HG02763 (cell line): ENCODE results near the gene RNF6.
"Not testable (repeated sequence)": the region's sequence is repeated elsewhere in the genome, so short reads cannot be mapped to it uniquely, and the experiment has no call there.

ENCODE experiments used
- ATAC-seq: cut with Tn5 transposase; IDR thresholded peaks from one replicate; pipeline ENCODE4 v1.9.1; 2021; ENCODE audit warnings: mild to moderate bottlenecking, moderate library complexity; ENCODE audit not compliant: unreplicated experiment

Gene RNF6

DNA sequence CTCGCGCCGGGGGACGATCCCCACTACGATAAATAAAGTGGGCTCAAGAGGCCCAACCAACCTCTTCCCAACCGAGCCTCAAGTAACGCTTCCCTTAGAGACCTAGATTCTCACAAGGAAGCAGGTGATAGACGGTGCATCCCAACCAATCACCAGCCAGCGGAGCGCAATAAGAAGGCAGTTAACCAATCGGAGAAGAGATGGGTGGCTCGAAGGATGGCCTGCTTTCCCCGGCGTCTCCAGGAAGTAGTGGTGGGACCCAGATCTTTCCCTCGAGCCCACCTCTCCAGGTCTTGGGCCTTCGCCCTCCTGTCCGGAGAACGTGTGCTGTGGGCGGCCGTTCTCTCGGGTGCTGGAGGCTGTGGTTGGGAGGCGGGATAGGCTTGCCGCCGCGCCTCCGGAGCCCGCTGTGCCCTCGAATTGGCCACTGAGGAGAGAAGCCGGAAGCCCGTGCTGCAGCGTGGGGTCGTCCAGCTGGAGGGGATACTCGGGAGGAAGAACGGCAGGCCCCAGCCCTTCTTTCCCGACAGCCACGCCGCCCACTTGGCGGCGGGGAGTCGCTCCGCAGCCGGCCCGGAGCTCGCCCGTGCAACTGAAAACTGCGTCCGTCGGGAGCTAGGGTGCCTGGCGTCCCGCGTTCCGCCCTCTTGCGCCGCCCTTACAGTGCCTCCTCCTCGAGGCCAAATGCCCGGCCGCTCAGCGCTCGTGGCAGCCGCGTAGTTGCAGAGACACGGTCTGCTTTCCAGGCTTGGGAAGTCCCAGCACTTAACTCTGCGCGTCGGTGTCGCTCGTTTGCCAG is at the start of gene RNF6:
RNF6 (minus strand) TSS at position 594 of the 799 bp plus-strand sequence. CDS start 2,665 bp downstream, outside the sequence.
- ATAC-seq, result peak; percentile 98

DNA sequence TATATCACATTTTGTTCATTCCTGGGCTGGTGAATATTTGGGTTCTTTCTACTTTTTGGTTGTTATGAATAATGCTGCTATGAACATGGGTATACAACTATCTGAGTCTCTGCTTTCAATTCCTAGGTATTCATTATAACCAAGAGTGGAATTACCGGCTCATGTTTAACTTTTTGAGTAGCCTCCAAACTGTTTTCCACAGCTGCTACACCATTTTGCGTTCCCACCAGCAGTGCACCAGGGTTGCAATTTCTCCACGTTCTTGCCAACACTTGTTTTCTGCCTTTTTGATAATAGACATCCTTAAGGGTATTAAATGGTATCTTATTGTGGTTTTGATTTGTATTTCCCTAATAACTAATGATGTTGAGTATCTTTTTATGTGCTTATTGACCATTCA is 48.6 kb upstream of the RNF6 start:
- no peak for ATAC-seq

DNA sequence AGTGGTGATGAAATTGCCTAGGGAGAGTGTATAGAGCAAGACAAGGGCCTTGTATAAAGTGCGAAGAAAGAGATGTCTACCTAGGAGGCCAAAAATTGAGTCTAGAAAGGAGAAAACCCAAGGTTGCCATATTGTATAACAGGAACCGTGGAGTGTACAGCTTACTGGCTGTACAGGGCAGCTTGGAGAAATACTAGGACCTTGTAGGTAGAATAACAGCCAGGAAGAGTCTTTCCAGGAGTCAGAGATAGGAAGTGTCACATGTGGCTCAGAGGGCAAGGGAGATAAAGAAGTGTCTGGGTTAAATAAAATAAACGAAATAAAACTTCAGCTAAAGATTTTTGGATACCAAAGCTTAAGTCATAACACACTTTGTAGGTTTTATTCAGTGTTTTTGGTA is 44.2 kb upstream of the RNF6 start:
- ATAC-seq, result no peak

DNA sequence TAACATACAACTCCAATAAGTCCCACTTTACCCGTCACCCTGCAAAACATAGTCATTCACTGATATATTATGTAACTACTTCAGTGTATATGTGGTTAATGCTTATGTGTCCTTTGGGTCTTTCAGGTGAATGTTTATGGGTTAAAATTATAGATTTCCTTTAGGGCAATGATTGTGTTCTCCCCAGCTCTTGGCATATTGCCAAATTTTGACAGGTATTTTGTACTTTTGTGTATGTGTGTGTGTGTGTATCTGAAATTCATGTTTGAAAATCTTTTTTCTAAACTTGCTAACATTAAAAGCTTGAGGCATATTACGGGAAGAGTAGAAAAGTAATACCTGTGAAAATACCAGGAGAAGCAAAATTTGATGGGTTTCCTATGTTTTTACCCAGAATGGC is 40.0 kb upstream of the RNF6 start:
- ATAC-seq, result no peak

DNA sequence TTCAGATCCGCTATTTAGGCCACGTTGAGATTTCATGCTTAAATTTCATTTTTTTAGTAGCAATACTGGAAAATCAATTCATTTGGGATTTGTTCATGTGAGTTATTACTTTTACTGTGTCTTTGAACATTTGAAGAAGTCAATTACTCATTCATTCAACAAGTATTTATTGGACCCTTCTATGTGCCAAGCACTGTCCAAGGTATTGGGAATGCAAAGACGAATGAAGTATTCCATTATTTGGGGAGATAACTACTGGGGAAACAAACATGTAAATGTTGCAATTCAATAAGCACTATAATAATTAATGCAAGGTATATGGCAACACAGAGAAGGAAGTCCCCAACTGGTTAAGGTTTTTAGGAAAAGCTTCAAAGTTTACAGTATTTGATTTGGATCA is 37.5 kb upstream of the RNF6 start:
- no peak for ATAC-seq

DNA sequence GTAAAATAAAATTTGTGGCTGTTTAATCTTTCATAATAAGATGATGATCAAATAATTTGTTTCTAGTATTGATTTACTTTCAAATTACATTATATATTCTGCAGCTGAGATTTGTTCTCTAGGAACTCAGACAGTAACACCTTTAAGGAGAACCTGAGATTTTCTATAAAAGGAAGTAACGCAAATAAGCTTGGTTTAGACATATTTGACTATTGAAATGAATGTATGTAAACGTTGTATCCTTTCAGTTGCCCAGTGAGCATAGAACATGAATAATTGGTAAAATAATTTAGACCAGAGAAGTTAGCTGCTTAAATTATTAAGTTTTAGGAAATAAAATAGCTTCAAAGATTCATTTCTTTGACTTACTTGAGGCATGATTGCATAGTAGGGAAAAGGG is 34.9 kb upstream of the RNF6 start:
- ATAC-seq, result no peak

DNA sequence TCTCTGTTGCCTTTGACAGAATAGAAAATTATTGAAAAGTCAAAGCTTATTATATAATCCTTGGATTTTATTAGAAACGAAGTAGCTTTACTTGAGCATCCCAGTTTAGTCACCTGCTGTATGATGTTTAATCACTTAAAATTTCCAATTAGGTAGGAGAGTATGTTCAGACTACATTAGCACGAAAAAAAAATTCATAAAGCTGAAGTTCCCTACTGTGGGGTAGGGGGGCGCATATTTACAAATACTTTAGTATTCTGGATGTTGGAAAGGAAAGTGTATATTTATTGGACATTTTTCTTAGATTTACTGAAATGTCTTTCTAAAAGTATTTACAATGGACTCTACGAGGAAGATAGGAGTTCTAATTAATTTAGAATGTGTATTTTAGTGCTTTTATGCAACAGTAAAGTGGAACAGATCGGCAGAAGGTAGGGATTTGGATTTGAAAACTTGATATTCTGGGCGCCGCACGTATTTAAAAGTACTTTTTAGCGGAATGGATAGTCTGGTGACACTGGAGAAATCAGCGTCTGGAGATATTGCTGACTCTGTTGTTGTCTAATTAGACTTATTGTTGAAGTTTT is 33.7 kb upstream of the RNF6 start:
- ATAC-seq, result no peak

DNA sequence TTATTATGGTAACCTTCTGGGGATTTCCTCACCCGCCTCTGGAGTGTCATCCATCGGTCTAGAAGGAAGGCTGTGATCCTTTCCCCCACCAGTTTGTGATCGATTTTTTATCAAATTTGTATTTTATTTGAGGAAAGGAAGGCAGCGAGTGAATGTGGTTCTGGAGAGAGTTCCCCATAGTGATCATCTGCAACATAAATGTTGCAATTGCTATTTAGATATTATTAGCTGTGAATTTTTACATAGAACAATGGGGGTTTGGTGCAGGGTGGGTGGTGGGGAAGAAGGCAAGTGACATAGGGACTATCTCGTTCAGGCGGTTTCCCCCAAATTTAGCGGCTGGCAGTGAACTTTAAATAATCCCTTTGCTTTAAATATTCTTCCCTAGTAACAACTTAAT is 33.0 kb upstream of the RNF6 start:
- ATAC-seq, result no peak

DNA sequence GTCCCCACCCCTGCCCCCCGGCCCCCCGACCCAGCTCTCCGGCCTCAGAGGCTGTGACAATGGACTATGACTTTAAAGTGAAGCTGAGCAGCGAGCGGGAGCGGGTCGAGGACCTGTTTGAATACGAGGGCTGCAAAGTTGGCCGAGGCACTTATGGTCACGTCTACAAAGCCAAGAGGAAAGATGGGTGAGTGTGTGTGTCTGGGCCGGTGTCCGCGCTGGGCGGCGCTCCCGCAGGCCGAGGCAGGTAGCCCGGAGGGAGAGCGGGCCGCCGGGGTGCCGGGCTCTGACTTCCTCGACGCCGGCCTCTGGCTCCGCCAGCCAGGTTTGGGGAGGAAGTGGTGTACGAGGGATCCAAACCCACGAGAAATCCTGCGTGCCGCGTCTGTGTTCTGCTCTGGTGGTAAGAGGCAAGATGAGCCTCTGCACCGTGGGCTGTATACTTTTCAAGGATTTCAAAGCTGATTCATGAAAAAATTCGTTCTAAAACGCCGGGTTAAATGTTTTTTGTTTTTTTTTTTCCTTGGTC is 32.5 kb upstream of the RNF6 start:
- ATAC-seq, result peak; percentile 35

DNA sequence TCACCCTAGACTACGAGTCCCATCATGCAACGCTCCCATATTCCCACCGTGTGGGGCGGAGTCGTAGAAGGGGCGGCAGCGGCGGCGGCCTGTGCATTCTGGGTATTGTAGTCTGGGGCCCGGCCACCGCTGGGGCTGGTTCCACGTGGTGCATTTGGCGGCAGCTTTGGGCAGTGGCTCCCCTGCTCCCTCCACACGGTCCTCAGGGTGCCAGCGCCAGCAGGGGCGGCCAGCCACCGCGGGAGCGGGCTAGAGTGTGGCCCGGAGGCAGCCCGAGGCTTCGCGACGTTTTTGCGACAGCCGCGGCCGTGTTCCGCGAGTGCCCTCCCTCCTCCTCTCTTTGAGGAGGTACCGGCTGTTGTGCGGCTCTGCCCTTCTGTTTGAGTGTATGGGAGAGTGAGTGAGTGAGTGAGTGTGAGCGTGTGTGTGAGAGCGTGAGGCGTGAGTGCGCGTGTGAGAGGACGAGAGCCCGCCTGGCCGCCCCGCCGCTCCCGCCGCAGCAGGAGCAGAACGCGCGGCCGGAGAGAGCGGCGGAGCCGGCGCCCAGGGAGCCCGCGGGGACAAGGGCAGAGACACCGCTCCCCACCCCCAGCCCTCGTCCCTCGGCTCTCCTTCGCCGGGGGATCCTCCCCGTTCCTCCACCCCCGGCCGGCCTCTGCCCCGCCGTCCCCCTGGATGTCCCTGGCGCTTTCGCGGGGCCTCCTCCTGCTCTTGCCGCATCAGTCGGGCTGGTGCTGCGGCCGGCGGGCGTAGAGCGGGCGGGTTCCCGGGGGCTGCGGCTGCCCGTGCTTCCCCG is 31.9 kb upstream of the RNF6 start, which contains the start of gene CDK8:
CDK8 (plus strand) TSS at position 343 of the 796 bp plus-strand sequence. CDS start 513 bp downstream, outside the sequence.
- ATAC-seq, result peak; percentile 84

DNA sequence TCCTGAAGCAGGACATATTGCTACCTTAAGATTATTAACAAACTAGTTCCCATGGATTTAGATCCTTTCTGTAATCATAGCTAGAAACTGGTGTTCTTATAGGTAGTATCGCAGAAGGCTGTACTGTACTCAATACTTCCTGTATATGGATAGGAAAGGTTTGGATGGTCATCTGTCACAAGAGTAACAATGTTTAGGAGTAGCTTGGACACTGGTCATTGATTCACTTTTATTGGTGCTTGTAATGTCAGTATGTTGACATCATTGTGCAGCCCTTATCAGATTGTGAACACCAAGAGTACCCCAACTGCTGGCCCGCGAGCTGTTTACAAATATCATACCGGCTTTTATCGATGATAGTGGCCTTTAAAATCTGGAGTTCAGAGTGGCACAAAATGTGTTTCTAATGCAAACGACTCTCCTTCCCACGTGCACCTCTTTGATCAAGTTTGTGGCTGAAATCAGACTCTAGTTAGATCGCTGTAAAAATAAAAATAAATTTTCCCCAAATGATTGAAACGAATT is 31.2 kb upstream of the RNF6 start:
- ATAC-seq, result no peak

DNA sequence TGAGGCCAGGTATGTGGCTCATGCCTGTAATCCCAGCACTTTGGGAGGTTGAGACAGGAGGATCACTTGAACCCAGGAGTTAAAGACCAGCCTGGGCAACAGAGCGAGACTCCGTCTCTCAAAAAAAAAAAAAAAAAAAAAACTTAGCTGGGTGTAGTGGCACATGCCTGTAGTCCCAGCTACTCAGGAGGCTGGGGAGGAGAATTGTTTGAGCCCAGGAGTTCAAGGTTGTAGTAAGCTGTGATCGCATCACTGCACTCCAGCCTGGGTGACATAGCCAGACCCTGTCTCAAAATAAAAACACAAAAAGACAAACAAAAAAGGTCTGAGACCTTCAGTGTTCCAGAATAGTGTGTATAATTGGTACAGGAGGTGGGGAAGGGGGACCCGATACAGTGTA is 29.9 kb upstream of the RNF6 start:
- ATAC-seq, result not testable (repeated sequence)

DNA sequence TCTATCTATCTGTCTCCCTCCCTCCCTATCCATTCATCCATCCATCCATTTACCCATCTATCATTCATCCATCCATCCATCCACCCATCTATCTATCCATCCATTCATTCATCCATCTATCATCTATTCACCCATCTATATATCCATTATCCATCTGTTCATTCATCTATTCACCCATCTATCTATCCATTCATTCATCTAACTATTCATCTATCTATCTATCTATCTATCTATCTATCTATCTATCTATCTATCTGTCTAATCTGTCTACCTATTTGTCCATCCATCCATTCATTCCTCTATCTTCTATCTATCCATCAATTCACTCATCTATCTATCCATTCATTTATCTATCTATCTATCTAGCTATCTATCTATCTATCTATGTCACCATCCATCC is 27.4 kb upstream of the RNF6 start:
- no peak for ATAC-seq

DNA sequence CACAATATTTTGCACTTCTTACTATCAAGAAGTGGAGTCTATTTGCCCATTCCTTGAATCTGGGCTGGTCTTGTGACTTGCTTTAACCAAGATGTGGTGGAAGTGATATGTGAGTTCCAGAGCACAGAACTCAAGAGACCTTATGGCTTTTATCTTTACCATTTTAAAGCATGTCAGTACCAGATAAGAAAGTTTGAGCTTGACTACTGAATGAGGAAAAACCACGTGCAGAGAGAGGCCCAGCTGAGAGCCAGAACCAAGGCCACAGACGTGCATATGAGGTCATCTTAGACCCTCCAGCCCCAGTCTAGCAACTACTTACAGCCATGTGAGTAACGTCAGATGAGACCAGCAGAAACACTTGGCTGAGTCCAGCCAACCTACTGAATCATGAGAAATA is 25.5 kb upstream of the RNF6 start:
- ATAC-seq, result no peak

DNA sequence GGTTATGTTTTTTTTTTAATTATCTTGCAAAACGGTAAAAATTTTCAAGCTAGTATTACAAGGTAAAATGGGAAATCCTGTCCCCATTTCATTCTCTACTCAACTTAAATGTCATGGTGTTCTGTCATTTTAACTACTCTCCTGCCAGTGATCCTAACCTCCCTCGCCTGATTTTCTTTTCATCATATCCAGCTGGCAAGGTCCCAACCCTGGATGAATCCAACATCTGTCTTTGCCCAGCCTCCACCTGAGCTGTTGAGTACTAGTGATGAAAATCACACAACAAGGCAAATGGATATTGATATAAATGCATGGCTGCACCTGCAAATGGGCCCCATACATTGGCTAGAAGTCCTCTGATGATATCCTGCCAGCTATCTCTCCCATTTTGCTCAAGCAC is 24.9 kb upstream of the RNF6 start:
- no peak for ATAC-seq

DNA sequence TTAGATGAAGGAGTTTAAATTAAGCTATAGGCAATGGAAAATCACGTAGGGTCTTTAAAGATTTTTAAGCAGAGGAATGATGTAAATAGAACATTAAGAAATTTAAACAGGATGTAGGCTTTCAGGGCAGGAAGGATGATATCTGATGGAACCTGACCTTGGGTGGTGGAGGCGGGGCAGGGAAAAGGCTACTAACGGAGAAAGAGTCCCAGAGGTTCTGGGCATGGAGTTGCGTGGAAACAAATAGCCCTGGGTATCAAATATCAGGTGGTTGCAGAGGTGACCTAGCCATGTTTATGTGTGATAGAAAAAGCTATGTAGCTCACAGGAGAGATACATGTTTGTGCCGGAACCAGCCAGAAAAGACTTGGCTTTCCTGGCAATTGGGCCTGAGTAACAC is 24.0 kb upstream of the RNF6 start:
- ATAC-seq, result no peak

DNA sequence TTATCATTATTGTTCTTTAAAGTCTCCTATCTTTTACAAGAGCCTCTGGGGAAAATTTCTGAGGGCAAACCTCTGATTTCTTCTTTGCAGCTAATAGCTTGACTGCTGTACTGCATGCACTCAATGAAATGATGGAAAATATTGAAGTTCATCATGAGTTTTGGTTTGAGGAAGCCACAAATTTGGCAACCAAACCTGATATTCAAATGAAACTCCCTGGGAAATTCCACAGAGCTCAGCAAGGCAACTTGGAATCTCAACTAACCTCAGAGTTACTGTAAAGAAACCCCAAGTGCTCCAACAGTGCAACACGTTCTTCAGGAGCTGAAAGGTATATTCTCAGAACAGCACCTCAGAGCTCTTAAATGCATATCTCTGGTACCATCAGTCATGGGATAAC is 14.2 kb upstream of the RNF6 start:
- no peak for ATAC-seq

DNA sequence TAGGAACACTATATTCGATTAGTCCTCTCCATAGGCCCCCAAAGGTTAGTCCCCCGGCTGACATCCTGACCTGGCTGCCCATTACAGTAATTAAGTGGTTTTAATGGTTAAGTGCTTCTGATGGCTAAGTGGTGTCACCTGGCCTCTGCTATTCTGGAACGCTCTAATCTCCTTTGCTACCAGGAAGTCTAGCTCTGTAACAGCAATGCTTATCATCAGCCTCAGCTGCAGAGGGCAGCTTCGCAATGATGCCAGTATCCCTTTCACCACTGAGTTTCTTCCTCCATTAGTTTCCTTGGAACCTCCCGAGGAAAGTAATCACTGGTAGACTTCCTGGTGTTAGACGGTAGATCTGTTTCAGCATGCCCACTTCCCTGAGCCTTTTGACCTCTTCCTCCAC is 8.6 kb upstream of the RNF6 start:
- ATAC-seq, result no peak

DNA sequence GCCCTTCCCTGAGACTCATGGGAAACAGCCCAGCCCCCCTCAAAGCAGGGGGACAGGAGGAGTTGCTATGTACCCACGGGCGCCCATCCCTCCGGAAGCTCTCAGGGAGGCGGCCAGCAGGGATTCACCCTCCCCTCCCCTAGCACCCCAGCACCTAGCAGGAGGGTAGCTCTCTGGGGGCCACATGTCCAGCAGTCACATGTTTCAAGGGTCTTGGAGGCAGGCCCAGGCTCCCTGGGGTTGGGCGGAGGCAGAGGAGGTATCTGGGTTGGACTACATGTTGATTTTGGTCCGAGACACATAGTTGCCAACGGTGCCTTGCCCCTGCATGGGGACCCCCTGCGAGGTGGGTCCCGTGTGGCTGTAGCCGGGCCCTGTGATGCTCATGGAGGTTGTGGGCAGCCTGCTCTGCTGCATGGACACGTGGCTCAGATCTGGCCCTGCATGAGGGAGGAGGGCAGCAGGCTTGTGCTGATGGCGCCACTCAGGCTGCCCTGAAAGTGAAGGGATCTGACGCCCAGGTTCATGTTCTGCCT is 7.0 kb upstream of the RNF6 start:
- ATAC-seq, result no peak

DNA sequence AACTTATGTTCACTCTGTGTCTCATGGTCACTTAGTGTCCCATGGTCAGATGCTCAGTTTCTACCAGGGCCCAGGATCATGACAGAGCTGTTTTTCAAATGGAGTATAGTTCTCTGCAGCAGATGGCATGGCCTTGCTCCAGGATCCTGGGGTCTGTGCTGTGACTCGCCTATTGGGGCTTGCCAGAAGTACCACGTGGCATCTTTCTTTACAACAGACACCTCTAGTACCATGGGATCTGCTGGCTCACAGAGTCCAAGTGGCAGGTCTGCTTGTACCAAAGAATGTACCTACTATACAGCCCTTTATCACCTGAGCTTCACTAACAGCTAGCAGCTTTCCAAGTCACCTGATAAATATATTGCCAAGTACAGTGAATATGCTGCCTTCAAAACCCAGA is 6.0 kb upstream of the RNF6 start:
- no peak for ATAC-seq
